ENCODE measurements around the gene PRDM1. TPM values are rescaled to one million over a fixed set of nuclear protein-coding genes. Genes with fewer than 3 reads are reported as not detected.
A peak's percentile ranks its signal among the peaks of the same experiment; 100 is the strongest.

Gene PRDM1
- total RNA-seq, 1 donor: 2.5 TPM

GRCh38 chr6:106103728-106104109 lies 17.6 kb downstream of the PRDM1 start:
- H4K20me1 ChIP-seq (ENCODE audit: insufficient read depth, low read length): no peaks in the 10 kb centered on the region
- H3K36me3 ChIP-seq (ENCODE audit: insufficient read depth, low read length): peaks cover 31% of the 10 kb centered on the region
- DNase-seq (ENCODE audit: insufficient read length, low spot score, missing footprints): no peak
- H3K27ac ChIP-seq (ENCODE audit: low read depth, low read length): no peak overlapping the region
- H3K4me1 ChIP-seq (ENCODE audit: insufficient read depth, low read length): peaks cover 10% of the 10 kb centered on the region
- H3K79me2 ChIP-seq (ENCODE audit: insufficient read depth, low read length): no peaks in the 10 kb centered on the region
- TF ChIP-seq, protein P1, sequence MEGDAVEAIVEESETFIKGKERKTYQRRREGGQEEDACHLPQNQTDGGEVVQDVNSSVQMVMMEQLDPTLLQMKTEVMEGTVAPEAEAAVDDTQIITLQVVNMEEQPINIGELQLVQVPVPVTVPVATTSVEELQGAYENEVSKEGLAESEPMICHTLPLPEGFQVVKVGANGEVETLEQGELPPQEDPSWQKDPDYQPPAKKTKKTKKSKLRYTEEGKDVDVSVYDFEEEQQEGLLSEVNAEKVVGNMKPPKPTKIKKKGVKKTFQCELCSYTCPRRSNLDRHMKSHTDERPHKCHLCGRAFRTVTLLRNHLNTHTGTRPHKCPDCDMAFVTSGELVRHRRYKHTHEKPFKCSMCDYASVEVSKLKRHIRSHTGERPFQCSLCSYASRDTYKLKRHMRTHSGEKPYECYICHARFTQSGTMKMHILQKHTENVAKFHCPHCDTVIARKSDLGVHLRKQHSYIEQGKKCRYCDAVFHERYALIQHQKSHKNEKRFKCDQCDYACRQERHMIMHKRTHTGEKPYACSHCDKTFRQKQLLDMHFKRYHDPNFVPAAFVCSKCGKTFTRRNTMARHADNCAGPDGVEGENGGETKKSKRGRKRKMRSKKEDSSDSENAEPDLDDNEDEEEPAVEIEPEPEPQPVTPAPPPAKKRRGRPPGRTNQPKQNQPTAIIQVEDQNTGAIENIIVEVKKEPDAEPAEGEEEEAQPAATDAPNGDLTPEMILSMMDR (IDR thresholded peaks at IDR 0.05; ENCODE audit: extremely low read depth, low read depth, low read length): no peak
- H2AFZ ChIP-seq (ENCODE audit: low read length): peak overlapping the region; percentile 71
- no peaks in the 10 kb centered on the region for H3K9me3 ChIP-seq (ENCODE audit: low read depth, low read length)
- no peaks in the 10 kb centered on the region for H3K27me3 ChIP-seq (ENCODE audit: insufficient read depth, low read length)
- peak overlapping the region; percentile 68 for H3K4me2 ChIP-seq (ENCODE audit: insufficient read depth, low read length)
- peak overlapping the region; percentile 44 for H3K4me3 ChIP-seq (ENCODE audit: insufficient read depth, low read length)

DNA sequence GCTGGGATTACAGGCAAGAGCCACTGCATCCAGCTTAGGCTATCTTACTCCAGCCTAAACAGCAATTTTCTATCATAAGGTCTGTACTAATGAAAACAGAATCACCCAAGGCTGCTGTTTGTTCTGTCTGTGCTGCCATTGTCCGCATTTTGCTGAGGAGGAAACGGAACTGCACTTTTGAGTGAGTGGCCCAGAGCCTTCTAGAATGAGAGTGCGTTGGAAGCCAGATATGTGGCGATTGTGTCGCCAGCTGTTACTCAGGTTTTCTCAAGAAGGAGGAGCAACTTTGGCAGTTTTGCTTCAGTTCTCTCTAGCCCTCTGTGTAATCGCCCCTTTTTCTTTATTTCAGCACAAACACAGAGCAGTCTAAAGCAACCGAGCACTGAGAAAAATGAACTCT lies 18.3 kb downstream of the PRDM1 start:
- Histone ChIP-seq H3K4me2 (ENCODE audit: insufficient read depth, low read length) (no peak overlapping the region), H3K4me3 (ENCODE audit: insufficient read depth, low read length) (no peak overlapping the region), H3K27ac (ENCODE audit: low read depth, low read length) (no peak overlapping the region), H3K27me3 (ENCODE audit: insufficient read depth, low read length) (no peaks in the 10 kb centered on the region), H3K4me1 (ENCODE audit: insufficient read depth, low read length) (peaks cover 4% of the 10 kb centered on the region), H2AFZ (ENCODE audit: low read length) (no peak overlapping the region), H3K79me2 (ENCODE audit: insufficient read depth, low read length) (no peaks in the 10 kb centered on the region), H3K9me3 (ENCODE audit: low read depth, low read length) (no peaks in the 10 kb centered on the region), H3K36me3 (ENCODE audit: insufficient read depth, low read length) (peaks cover 31% of the 10 kb centered on the region), H4K20me1 (ENCODE audit: insufficient read depth, low read length) (no peaks in the 10 kb centered on the region)
- no peak for DNase-seq (ENCODE audit: insufficient read length, low spot score, missing footprints)
- TF ChIP-seq, protein P1 (IDR thresholded peaks at IDR 0.05; ENCODE audit: extremely low read depth, low read depth, low read length): no peak

- Histone ChIP-seq H3K9me3 (ENCODE audit: low read depth, low read length) (no peaks in the 10 kb centered on the region), H4K20me1 (ENCODE audit: insufficient read depth, low read length) (no peaks in the 10 kb centered on the region), H3K4me2 (ENCODE audit: insufficient read depth, low read length) (no peak overlapping the region), H3K27ac (ENCODE audit: low read depth, low read length) (no peak overlapping the region), H3K79me2 (ENCODE audit: insufficient read depth, low read length) (no peaks in the 10 kb centered on the region), H3K4me1 (ENCODE audit: insufficient read depth, low read length) (peaks cover 4% of the 10 kb centered on the region), H3K36me3 (ENCODE audit: insufficient read depth, low read length) (peaks cover 31% of the 10 kb centered on the region), H3K27me3 (ENCODE audit: insufficient read depth, low read length) (no peaks in the 10 kb centered on the region), H3K4me3 (ENCODE audit: insufficient read depth, low read length) (no peak overlapping the region), H2AFZ (ENCODE audit: low read length) (no peak overlapping the region)
- TF ChIP-seq, protein P1 (IDR thresholded peaks at IDR 0.05; ENCODE audit: extremely low read depth, low read depth, low read length): no peak
- no peak for DNase-seq (ENCODE audit: insufficient read length, low spot score, missing footprints)
Measured at GRCh38 chr6:106104941-106105340, 18.8 kb downstream of the PRDM1 start.

GRCh38 chr6:106105493-106105892 lies 19.4 kb downstream of the PRDM1 start:
- Histone ChIP-seq H3K36me3 (ENCODE audit: insufficient read depth, low read length) (peaks cover 31% of the 10 kb centered on the region), H2AFZ (ENCODE audit: low read length) (no peak overlapping the region), H3K9me3 (ENCODE audit: low read depth, low read length) (no peaks in the 10 kb centered on the region), H3K79me2 (ENCODE audit: insufficient read depth, low read length) (no peaks in the 10 kb centered on the region), H3K4me2 (ENCODE audit: insufficient read depth, low read length) (no peak overlapping the region), H3K27ac (ENCODE audit: low read depth, low read length) (no peak overlapping the region), H3K4me1 (ENCODE audit: insufficient read depth, low read length) (peaks cover 4% of the 10 kb centered on the region), H3K4me3 (ENCODE audit: insufficient read depth, low read length) (no peak overlapping the region), H3K27me3 (ENCODE audit: insufficient read depth, low read length) (no peaks in the 10 kb centered on the region), H4K20me1 (ENCODE audit: insufficient read depth, low read length) (no peaks in the 10 kb centered on the region)
- TF ChIP-seq, protein P1 (IDR thresholded peaks at IDR 0.05; ENCODE audit: extremely low read depth, low read depth, low read length): no peak
- DNase-seq (ENCODE audit: insufficient read length, low spot score, missing footprints): no peak
